Astrocyte (in vitro differentiated cells and primary cell): ENCODE data around the gene VOPP1. TPM values are rescaled to one million over a fixed set of nuclear protein-coding genes. Genes with fewer than 3 reads are reported as not detected.

Experiments used
- DNase-seq: peaks from one replicate; pipeline ENCODE4 v3.0.0-alpha.2; 2010; ENCODE audit warnings: low read depth
- FAIRE-seq: peaks from 2 replicates; lab custom pipeline; 2011; peaks lifted over from hg19 to GRCh38; lab: Jason Lieb, UNC
- H2AFZ ChIP-seq: 2 replicates; pipeline ENCODE4 v1.6.0; 2012; ENCODE audit warnings: low read depth, low read length, inconsistent platforms
- H3K27ac ChIP-seq: 2 replicates; pipeline ENCODE4 v1.5.1; 2011; ENCODE audit warnings: low read depth, low read length, inconsistent platforms
- H3K27me3 ChIP-seq: 2 replicates; pipeline ENCODE4 v1.6.0; 2011; ENCODE audit warnings: low read length, inconsistent platforms; ENCODE audit not compliant: insufficient read depth
- H3K36me3 ChIP-seq: 2 replicates; pipeline ENCODE4 v1.5.1; 2011; ENCODE audit warnings: low read length, inconsistent platforms; ENCODE audit not compliant: insufficient read depth
- H3K4me1 ChIP-seq: 2 replicates; pipeline ENCODE4 v1.5.1; 2011; ENCODE audit warnings: low read length, inconsistent platforms; ENCODE audit not compliant: insufficient read depth
- H3K4me2 ChIP-seq: 2 replicates; pipeline ENCODE4 v1.6.0; 2012; ENCODE audit warnings: low read length, inconsistent platforms
- H3K4me3 ChIP-seq: 2 replicates; pipeline ENCODE4 v1.5.1; 2011; ENCODE audit warnings: low read depth, mild to moderate bottlenecking, low read length, inconsistent platforms; ENCODE audit not compliant: insufficient read depth
- H3K79me2 ChIP-seq: 2 replicates; pipeline ENCODE4 v1.6.0; 2012; ENCODE audit warnings: mild to moderate bottlenecking, low read length, inconsistent platforms; ENCODE audit not compliant: insufficient read depth
- H3K9ac ChIP-seq: 2 replicates; pipeline ENCODE4 v1.6.0; 2012; ENCODE audit warnings: mild to moderate bottlenecking, low read length, inconsistent platforms
- H3K9me3 ChIP-seq: 2 replicates; pipeline ENCODE4 v1.5.1; 2012; ENCODE audit warnings: low read depth, mild to moderate bottlenecking, low read length, inconsistent platforms; ENCODE audit not compliant: insufficient read depth
- H4K20me1 ChIP-seq: 2 replicates; pipeline ENCODE4 v1.6.0; 2012; ENCODE audit warnings: low read length, inconsistent platforms; ENCODE audit not compliant: insufficient read depth
- H3K27ac Mint-ChIP-seq: one replicate; pipeline ENCODE4 v1.8.0; 2021; ENCODE audit warnings: mild to moderate bottlenecking, mixed read lengths; ENCODE audit not compliant: unreplicated experiment
- H3K27me3 Mint-ChIP-seq: one replicate; pipeline ENCODE4 v1.8.0; 2021; ENCODE audit warnings: low read depth, mixed read lengths; ENCODE audit not compliant: unreplicated experiment
- H3K36me3 Mint-ChIP-seq: one replicate; pipeline ENCODE4 v1.8.0; 2021; ENCODE audit warnings: low read depth, mixed read lengths; ENCODE audit not compliant: unreplicated experiment
- H3K4me1 Mint-ChIP-seq: one replicate; pipeline ENCODE4 v1.8.0; 2021; ENCODE audit warnings: low read depth, mixed read lengths; ENCODE audit not compliant: unreplicated experiment
- H3K4me3 Mint-ChIP-seq: one replicate; pipeline ENCODE4 v1.8.0; 2021; ENCODE audit warnings: mild to moderate bottlenecking, moderate library complexity, mixed read lengths; ENCODE audit not compliant: unreplicated experiment
- H3K9me3 Mint-ChIP-seq: one replicate; pipeline ENCODE4 v1.8.0; 2021; ENCODE audit warnings: mild to moderate bottlenecking, mixed read lengths; ENCODE audit not compliant: unreplicated experiment
- CTCF ChIP-seq: IDR thresholded peaks from 2 replicates; pipeline ENCODE4 v1.5.1; 2011; ENCODE audit warnings: low read depth, mild to moderate bottlenecking, inconsistent platforms, low read length, moderate library complexity; ENCODE audit not compliant: insufficient read depth
- EZH2 ChIP-seq: IDR thresholded peaks from 2 replicates; pipeline ENCODE4 v1.6.1; 2012; ENCODE audit warnings: mild to moderate bottlenecking, low read length, inconsistent platforms; ENCODE audit not compliant: insufficient read depth
- total RNA-seq: library from RNA; stranded (reverse); gene quantifications from 2 replicates; pipeline ENCODE4 v1.2.1, GENCODE V29; 2021

The VOPP1 gene
- total RNA-seq, 1 donor from 2014 or later: 133 TPM

GRCh38 chr7:55427342-55427741, 145.0 kb downstream of the VOPP1 start:
- Histone ChIP-seq H3K36me3 (peaks cover 6% of the 10 kb centered on the region), H3K27ac (no peak overlapping the region), H4K20me1 (peaks cover 7% of the 10 kb centered on the region), H3K4me1 (peaks cover 21% of the 10 kb centered on the region), H3K9me3 (no peaks in the 10 kb centered on the region), H3K4me3 (no peak overlapping the region), H2AFZ (no peak overlapping the region), H3K79me2 (no peaks in the 10 kb centered on the region), H3K9ac (no peak overlapping the region), H3K4me2 (peak overlapping the region; percentile 48), H3K27me3 (no peaks in the 10 kb centered on the region)
- FAIRE-seq (no peak), DNase-seq (peak; percentile 61)
- Mint-ChIP-seq H3K27me3 (no peaks in the 10 kb centered on the region), H3K4me3 (no peak overlapping the region), H3K36me3 (peaks cover 11% of the 10 kb centered on the region), H3K9me3 (no peaks in the 10 kb centered on the region), H3K4me1 (peaks cover 29% of the 10 kb centered on the region), H3K27ac (no peak overlapping the region)
- TF ChIP-seq CTCF (no peak), EZH2 (no peak)

- Mint-ChIP-seq H3K4me1 (peaks cover 29% of the 10 kb centered on the region), H3K4me3 (no peak overlapping the region), H3K27ac (no peak overlapping the region), H3K27me3 (no peaks in the 10 kb centered on the region), H3K9me3 (no peaks in the 10 kb centered on the region), H3K36me3 (peaks cover 11% of the 10 kb centered on the region)
- Histone ChIP-seq H3K4me3 (no peak overlapping the region), H4K20me1 (peaks cover 7% of the 10 kb centered on the region), H3K36me3 (peaks cover 6% of the 10 kb centered on the region), H3K4me2 (no peak overlapping the region), H3K27me3 (no peaks in the 10 kb centered on the region), H3K9ac (no peak overlapping the region), H3K27ac (no peak overlapping the region), H3K79me2 (no peaks in the 10 kb centered on the region), H3K9me3 (no peaks in the 10 kb centered on the region), H2AFZ (no peak overlapping the region), H3K4me1 (peaks cover 21% of the 10 kb centered on the region)
- FAIRE-seq (no peak), DNase-seq (no peak)
- no peak for TF ChIP-seq CTCF
- no peak for TF ChIP-seq EZH2
These were observed 145.6 kb downstream of the VOPP1 start for GRCh38 chr7:55426676-55427075.

GRCh38 chr7:55425141-55425752, 147.1 kb downstream of the VOPP1 start:
- no peak overlapping the region for H3K27ac ChIP-seq
- Mint-ChIP-seq H3K27ac (no peak overlapping the region), H3K9me3 (no peaks in the 10 kb centered on the region), H3K27me3 (no peaks in the 10 kb centered on the region), H3K4me3 (no peak overlapping the region), H3K36me3 (peaks cover 10% of the 10 kb centered on the region), H3K4me1 (peaks cover 36% of the 10 kb centered on the region)
- no peaks in the 10 kb centered on the region for H3K79me2 ChIP-seq
- H3K27me3 ChIP-seq: no peaks in the 10 kb centered on the region
- H3K9me3 ChIP-seq: no peaks in the 10 kb centered on the region
- peaks cover 6% of the 10 kb centered on the region for H3K36me3 ChIP-seq
- TF ChIP-seq CTCF (no peak), EZH2 (no peak)
- DNase-seq (no peak), FAIRE-seq (no peak)
- H3K4me1 ChIP-seq: peaks cover 21% of the 10 kb centered on the region
- H3K9ac ChIP-seq: no peak overlapping the region
- H2AFZ ChIP-seq: no peak overlapping the region
- H3K4me3 ChIP-seq: no peak overlapping the region
- H3K4me2 ChIP-seq: no peak overlapping the region
- peaks cover 7% of the 10 kb centered on the region for H4K20me1 ChIP-seq
